T-helper 2 cell (primary cell): ENCODE measurements around the gene SFMBT2.

Experiments used
- DNase-seq, 5 experiments: peaks; one replicate each; pipeline versions ENCODE4 v3.0.0 to v3.0.0-alpha.2; 2012 to 2022
- total RNA-seq, 2 donors: gene quantifications; one replicate each; lab custom pipeline; 2026; lab: John Stamatoyannopoulos, UW

The SFMBT2 gene
- 28.7 to 34.0 reads per million in 2 donors for total RNA-seq

DNA sequence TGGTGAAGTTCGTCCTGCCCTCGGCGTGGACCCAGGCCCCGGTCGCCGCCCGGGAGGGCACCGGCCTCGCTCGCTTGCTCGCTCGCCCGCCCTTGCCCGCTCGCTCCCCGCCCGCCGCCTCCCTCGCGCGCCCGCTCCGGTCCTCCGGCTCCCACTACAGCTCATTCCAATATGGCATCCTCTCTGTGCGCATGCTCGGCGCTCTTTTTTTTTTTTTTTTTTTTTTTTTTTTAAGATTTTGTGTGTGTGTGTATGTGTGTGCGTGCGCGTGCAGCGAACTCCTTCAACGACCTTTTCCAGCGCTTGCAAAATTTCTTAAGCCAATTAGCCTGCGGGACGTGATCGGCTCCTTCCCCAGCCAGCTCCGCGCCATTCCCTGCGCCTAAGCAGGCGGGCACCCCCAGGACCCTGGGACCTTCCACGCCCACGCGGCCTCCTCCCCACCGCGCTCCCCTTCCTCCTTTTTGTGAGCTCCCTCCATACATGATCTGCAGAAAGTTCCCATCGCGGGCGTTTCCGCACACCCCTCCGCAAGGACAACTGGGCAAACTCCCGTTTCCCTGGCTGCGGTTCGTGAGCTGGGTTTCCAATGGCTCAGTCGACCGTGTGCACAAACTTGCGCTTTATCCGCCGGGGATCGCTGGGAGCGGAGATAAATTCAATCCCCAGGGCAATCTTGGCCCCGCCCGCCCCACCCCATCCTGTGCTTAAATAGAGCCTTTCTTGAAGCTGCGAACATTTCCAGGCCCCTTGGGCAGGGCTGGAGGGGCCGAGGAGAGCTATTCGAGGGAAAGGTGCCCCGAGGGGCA, at the start of gene SFMBT2:
Gene SFMBT2, minus strand, starts transcription at position 173 of the 809 bp plus-strand sequence. CDS start 29,136 bp downstream, outside the sequence.
- peak in 4 of 5 experiments; percentile 36 to 82 (median 58) for DNase-seq

DNA sequence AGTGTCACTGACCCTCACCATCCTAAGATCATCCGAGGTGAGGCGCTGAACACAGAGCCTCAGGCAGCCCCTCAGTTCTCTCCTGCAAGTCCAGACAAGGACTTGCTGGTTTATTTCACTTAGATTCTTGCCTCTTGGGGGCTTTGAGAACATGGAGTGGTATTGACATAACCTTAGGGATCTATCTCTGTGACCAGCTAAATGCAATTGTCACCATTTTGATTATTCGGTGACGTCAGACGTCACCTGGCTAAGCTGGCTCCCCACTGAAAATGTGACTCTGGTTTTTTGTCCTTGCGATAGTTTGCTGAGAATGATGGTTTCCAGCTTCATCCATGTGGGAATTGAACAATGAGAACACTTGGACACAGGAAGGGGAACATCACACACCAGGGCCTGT, 49.2 kb upstream of the SFMBT2 start:
- no peak for DNase-seq

DNA sequence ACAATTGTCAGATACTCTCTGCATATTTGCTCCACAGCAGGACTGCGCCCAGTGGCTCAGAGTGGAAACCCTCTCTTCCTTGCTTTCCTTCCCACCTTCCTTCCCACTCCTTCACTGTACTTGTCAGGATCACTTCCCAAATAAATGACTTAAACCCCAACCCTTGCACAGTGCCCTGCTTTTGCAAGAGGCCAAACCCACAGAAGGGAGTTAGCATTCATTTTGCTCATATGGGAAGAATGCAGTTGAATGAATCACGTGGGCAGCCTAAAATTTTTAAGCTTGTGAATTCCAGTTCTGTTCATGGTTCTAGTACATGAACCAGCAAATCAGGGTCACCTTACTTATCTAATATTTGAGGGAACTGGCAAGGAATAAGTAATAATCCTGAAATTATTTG, 47.7 kb upstream of the SFMBT2 start:
- DNase-seq = no peak

DNA sequence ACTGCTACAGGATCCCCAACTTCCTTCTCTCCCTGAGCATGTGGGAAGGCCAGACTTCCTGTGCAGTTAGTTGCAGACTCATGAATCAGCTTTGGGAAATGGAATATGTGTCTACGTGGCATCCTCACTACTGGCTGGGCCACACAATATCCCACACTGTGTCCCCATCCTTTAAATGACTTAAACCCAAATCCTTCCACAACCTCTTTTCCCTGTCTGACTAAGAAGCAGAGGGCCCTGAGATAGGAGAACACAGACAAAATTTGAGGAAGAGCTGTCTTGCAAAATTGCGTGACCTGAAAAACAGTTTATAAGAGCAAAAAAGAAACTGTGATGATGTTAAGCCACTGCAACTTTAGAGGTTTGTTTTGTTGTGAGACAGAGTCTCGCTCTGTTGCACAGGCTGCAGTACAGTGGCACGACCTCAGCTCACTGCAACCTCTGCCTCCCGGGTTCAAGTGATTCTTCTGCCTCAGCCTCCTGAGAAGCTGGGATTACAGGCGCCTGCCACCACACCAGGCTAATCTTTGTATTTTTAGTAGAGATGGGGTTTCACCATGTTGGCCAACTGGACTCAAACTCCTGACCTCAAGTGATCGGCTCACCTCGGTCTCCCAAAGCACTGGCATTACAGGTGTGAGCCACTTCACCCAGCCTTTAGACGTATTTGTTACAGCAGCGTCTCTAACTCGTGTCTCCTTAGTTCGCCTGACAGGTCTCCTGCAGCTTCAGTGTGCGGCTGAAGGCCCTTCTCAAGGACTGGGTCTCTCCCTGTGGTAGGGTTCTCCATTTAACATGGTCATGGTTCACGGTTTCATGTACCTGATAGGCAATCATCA, 46.9 kb upstream of the SFMBT2 start:
- no peak for DNase-seq

DNA sequence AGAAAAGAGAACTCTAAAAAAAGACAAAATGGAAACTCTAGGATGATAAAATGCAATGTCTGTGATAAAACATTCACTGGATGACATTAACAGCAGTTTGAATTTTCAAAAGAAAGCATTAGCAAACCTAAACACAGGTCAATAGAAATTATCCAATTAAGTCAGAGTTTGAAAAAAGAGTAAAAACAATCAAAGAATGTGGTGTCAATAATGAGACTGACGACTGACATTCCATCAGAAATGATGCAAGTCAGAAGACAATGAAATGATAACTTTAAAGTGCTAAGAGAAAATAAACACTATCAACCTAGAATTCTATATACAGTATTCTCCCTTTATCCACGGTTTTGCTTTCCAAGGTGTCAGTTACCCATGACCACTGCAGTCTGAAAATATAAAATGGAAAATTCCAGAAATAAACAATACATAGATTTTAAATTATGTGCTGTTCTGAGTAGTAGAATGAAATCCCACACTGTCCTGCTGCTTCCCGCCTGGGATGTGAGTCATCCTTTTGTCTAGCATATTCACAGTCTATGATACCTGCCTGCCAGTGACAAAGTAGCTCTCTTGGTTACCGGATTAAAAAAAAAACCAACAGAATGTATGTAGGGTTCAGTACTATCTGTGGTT, 38.3 kb upstream of the SFMBT2 start:
- DNase-seq = no peak

DNA sequence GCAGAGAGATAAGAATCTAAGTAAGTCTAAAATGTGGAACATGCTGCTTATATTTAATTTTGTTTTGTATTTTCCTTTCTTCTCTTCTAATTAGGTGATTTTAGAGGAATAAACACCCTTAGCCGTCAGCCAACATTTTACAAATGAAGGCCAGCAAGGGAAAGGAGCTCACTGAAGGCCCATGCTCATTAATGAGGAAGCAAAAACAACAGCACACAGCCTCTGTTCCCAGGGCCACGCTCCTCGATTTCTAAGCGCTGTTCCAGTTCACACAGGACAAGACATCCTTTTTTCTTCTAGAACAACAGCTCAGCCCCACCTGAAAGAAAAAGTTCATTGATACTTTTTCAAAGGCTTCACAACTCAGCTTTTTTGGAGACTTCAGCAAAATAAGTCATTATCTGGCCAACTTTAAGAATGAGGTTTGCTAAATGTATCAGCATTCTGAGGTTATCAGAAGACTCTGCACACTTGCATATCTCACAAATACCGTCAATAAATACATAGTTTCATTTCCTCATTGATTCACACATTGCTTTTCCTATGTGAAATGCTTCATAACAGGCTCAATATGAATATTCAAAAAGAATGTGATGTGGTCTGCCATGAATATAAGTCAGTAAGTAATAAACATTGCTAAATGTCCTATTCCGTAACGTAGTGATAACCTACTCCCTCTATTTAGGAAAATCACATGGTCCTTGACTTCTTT, 34.8 kb upstream of the SFMBT2 start:
- no peak for DNase-seq

DNA sequence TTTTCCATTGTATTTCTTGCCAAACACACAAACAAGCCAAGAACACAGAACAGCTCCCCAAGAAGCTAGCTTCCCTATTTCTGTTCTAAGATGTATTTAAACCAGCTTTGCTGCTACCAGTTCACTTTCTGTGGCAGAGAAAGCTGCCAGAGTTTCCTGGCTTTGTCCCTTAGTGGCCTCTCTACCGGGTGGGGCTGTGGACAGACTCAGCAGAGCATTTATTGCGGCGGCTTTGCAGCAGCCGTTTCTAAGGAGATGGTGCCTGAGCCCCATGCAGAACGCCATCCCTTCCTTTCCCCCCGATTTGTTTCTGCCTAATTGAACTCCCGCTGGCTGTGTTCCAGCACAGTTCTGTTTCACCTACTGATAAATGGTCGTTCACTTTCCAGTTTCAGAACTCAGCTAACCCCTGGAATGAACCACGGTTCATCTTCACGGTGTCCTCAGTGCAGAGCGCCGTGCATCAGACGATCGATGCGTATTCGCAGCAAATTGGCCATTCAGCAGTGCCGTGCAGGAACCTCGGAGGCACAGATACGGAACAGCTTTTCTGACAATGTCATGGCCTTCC, 33.8 kb upstream of the SFMBT2 start:
- no peak for DNase-seq

DNA sequence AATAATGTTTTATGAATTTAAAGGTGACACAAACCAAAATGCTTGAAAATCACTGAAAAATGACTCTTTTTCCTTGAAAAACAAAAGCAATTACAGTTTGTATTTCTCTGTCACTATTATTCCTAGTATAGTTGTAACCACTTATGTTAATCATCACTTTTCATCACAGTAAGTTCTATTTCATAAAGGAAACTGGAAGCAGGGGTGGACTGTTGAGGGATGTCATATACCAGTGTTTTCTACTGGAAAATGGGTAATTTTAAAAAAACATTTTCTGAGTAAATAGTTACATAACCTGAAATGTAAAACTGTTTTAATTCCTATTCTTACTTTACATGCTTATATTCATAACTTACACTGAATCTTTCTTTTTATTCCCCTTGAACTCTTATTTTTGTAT, 32.2 kb upstream of the SFMBT2 start:
- no peak for DNase-seq

DNA sequence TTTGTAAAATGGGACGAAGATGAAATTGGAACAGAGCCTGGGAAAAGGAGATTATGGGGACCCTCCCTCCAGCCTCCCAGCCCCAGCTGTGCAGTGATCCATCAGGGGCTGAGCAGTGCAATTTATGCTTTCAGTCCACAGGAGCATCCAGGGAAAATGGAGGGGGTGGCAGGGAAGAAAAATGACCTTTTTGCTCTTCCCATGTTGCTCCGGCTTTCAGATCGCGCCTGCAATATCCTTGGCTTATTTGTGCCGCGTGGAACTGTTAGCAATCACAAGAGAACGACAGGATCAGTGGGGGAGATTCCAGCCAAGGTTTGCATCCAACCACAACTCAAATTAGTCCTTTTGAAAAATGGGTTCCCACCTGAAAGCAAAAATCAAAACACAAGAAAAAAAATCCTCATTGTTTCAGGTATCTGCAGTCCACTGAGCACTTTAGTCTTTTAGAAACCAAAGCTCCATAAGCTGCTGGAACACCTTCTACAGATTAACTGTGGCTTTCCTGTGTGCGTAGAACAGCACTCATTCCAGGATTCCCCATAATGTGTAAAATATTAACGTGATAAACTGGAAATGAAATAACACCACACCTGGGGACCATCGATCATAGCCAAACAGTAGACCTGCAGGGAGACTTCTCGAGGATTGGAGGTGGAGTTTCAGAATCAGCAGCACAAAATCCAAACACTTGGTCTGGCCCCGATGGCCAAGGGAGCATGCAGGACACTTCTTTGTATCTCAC, 30.7 kb upstream of the SFMBT2 start:
- DNase-seq = no peak

DNA sequence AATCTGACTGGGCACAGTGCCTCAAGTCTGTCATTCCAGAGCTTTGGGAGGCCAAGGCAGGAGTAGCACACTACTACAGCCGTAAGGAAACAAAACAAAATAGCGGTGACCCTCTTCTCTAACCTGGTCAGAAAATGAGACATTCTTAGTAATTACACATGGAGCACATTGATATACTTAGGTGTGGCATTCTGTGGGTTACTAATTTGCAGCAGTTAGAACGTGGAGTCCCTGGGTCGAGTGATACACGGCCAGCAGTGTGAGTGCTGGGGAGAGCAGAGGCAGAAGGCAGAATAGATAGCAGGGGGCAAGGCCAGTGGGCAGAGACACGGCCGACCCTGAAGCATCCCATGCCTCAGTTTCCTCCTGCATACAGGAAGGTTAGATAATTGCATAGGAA, 28.9 kb upstream of the SFMBT2 start:
- no peak for DNase-seq

DNA sequence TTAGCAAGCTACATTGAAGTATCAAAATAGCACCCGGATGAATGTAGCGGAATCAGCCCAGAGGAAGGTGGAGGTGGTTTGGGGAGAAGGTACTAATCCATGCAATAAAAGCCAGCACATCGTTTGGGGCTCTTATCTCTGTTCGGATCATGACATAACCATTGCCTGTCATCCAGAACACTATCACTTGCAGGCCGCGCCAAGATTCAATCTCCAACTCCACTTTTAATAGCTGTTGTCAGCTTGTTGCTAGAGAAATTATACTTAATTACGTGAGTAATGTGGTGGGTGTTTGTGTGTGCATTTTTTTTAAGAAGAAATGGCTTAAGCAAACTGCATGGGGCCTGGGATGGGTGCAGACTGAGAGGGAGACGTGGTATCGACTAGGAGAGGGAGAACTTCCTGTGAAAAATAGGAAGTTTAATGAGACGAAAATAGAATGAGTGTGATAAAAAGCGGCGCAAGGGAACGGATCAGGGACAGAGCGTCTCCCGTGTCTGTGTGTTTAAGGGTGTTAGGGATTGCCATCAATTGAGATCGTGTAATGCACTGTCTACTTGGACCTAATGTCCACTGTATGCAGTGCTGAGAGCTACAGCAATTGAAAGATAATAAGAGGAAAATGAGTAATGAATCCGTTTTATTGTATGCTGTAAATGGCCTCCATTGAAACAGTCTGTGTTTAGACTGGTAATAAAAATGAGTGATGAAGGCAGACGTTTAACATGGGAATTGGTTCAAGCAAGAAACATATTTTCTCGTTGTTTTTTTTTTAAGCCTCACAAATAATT, 27.6 kb upstream of the SFMBT2 start:
- DNase-seq = no peak

DNA sequence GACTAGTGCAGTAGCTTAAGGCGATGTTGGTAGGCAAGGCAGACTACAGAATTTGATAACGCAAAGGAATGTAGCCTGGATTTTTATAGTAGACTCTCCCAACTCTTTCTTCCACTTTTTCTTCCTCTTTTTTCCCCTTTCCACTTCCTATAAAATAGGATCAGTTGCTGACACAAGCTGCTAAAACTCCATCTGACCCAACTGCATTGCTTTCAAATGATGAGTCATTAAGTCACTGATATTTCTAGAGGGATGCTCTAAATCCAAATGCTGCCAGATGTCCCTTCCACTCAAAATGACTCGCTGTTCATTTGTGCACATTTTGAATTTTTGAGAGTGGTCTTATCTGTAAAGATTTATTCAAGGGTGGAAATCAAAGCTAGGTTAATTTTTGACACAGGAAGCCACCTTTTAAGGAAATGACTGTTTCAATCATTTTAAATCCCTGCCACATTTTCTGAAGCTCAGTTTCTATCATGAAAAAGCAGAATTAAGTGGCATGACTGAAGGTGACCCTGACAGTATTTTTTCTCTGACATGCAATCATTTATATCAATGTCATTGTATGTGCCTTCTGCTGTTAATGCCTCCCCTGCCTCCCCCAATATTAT, 25.8 kb upstream of the SFMBT2 start:
- DNase-seq = peak in 1 of 5 experiments; percentile 56

DNA sequence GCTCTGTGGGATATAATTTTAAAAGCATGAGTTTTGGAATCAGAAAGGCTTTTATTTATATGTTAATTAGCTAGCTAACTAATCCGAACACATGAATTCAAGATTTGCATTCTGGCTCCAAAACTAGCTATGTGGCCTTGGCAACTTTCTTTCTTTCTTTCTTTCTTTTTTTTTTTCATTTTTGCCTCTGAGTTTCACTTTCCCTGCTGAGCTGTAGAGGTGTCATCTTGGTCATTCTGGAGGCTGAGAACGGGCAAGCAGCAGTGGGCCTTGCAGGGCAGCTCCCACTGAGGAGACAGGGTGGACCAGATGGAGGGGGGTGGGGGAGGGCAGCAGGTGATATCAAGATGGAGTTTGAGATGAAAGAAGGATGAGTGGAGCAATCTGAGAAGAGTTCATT, 24.8 kb upstream of the SFMBT2 start:
- DNase-seq = no peak

DNA sequence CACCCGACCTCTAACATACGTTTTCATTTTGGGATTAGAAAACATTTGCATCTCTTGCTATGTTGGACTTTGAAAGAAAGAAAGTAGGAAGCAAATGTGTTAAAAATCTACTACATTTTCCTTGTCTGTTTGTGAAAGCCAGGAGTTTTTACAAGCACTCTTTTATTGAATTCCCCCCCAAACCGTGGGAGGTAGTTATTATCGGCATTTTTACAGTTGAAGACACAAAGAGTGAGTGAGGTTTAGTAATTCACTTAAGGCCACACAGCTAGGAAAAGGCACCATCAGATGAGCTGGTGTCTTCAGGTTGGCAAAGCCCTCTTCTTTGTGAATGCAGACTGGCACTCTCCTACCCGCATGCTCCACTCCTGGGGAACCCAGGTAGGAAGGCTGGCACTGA, 23.5 kb upstream of the SFMBT2 start:
- no peak for DNase-seq

DNA sequence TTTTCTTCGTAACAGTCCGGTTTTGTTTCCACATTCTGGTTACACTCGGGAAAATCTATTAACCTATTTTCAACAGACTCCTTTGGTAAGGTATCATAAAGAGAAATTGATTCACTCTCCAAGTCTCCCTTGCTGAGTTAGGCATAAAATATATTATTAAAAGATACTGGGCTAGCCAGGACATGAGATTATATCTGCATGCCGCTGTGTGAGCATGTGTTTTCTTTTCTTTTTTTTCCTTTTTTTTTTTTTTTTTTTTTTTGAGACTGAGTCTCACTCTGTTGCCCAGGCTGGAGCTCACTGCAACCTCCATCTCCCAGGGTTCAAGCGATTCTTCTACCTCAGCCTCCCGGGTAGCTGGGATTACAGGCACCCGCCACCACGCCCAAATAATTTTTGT, 23.0 kb upstream of the SFMBT2 start:
- no peak for DNase-seq

DNA sequence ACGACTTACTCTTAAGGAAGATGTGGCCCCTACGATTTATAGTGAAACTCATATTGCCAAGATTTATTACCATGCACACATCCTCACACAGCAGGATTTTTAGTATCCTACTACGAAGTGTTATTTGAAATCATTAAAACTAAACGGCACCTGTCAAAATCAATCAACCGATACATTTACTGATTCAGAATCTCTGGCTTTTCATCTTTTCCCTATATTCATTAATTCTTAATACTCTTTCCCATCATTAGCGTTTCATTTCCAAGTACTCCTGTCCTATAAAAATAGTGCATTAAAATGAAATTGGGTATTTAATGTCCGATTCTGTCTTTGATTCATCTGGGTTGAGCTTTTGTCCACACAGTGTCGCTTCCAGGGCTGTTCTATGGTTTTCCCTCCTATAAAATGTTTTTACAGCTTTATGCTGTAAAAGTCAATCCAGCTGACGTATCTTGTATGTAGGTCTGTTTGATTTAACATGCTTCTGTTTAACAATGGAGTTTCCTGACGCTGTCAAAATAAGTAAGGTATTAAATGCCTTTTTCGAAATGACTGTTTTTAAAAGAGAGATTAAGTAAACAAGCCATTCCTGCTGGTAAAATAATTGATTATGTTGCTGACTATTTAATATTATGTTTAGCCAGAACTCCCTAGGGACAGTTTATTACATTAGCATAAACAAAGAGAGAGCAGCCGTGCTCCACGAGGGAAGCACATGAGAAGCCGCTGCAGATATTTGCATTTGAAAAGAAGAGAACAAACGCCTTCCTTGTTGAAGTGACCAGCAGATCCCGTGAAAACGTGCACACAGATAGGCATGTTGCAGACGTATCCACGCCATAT, 22.3 kb upstream of the SFMBT2 start:
- no peak for DNase-seq

DNA sequence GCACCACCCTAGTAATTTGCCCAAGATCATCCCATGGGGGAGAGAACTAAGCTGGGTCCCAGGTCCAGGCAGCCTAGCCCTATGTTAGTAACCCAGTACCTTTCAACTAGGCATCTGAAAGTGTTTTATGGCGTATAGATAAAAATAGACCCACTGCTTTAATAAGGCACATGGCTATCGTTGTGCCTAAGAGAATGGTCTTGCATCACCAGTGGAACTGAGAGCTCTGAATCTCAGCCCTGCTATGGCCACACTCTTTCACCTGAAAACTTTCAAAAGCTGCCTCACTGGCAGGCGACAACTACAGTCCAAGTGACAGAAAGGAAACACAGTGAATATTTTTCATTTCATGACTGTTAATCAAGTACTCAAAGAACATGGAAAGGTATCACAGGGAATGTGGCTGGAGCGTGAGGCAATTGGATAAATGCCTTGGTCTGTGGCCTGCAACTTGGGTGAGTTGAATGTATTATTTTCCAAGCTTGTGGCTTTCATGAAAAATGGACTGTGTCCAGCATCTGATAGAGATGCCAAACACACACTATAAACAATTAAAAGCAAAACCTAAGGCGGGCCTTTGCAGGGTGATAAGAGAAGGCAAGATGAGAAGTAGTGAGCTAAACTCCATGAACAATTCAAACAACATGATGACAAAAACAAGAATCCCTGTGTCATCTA, 18.0 kb upstream of the SFMBT2 start:
- DNase-seq = no peak

DNA sequence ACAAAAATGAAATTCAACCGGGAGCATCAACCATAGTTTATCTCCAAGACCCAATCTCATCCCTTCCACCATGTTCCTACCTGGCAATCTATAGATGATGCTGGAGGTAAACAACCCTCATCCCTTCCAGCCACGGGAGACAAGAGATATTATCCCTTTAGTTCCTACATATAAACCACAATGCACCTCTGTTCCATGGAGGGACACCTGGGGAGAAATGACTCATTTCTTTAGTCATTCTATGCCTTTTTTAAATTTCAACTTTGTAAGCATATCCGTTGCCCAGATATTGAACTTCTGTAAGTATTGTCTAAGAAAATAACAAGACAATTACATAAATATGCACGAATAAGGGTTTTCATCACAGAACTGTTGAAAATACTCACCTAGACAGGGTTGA, 15.5 kb upstream of the SFMBT2 start:
- peak in 1 of 5 experiments; percentile 14 for DNase-seq

DNA sequence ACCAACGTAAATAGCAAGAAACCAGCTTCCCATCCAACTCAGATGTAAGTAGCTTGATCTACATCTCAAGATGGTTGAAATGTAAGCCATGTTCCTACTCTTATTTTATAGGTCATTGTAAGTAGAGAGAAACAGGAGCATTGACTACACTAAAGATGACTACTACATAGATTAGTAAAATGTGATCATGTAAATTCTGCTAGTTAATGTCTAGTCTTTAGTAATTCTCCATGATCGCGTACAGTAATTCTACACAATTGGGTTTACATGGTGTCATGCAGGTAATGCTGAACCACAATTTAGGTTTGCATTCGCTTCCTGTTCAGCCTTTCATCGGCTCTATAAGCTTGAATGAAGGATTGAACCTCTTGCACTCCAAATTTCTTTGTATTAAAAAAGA, 14.9 kb upstream of the SFMBT2 start:
- DNase-seq = no peak
